ENCODE data around the gene ORAI1.

GRCh38 chr12:121602766-121603165 is 23.6 kb upstream of the ORAI1 start:
- TF ChIP-seq CTCF (IDR thresholded peaks at IDR 0.05), result no peak
- TF ChIP-seq POLR2A (IDR thresholded peaks at IDR 0.05), result no peak
- TF ChIP-seq POLR2AphosphoS5 (IDR thresholded peaks at IDR 0.05), result no peak
- TF ChIP-seq EP300 (IDR thresholded peaks at IDR 0.05), result no peak
